ENCODE results near the gene FILIP1L. TPM values are rescaled to one million over a fixed set of nuclear protein-coding genes. Genes with fewer than 3 reads are reported as not detected.

The FILIP1L gene
- total and polyA plus RNA-seq, 2 of the 4 experiments (the other 2 are of a cell fraction) = 11.5 to 19.9 TPM

DNA sequence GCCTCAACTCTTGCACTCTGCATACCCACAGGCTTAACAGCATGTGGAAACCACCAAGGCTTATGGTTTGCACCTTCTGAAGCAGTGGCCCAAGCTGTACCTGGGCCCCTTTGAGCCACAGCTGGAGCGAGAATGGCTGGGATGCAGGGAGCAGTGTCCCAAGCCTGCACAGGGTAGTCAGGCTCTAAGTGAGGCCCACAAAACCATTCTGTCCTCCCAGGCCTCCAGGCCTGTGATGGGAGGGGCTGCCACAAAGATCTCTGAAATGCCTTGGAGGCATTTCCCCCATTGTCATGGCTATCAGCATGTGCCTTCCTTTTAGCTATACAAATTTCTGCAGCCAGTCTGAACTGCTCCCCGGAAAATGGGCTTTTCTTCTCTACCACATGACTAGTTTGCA lies 309.1 kb downstream of the FILIP1L start:
- Histone ChIP-seq H3K4me2 (ENCODE audit: low read depth, low read length) (no peak overlapping the region), H3K18ac (ENCODE audit: low read depth, low read length) (no peak overlapping the region), H2AK5ac (ENCODE audit: low read depth, low read length) (no peak overlapping the region), H3K79me1 (ENCODE audit: low read depth in 1 of 2, low read length in 2 of 2) (no peaks in the 10 kb centered on the region), H4K5ac (ENCODE audit: low read depth, low read length) (no peak overlapping the region), H2BK20ac (ENCODE audit: low read depth, low read length) (no peak overlapping the region), H3K4me1 (ENCODE audit: control insufficient read depth, insufficient read depth, low read length) (no peaks in the 10 kb centered on the region), H3K23ac (ENCODE audit: low read depth, low read length) (no peak overlapping the region), H3K4ac (ENCODE audit: low read depth, low read length) (no peak overlapping the region), H2BK120ac (ENCODE audit: low read depth, low read length) (no peak overlapping the region), H3K27ac (ENCODE audit: insufficient read depth, low read length) (no peak overlapping the region), H3K4me3 (ENCODE audit: insufficient read depth, low read depth, low read length) (no peak overlapping the region), H3K27me3 (ENCODE audit: control insufficient read depth, insufficient read depth, low read length) (no peaks in the 10 kb centered on the region), H3K36me3 (ENCODE audit: control insufficient read depth, insufficient read depth, low read length) (no peaks in the 10 kb centered on the region), H4K91ac (ENCODE audit: insufficient read depth, low read depth, low read length) (no peak overlapping the region), H2AK9ac (replicated peaks; ENCODE audit: low read depth, low read length, poor library complexity) (no peak overlapping the region), H4K8ac (ENCODE audit: low read depth in 2 of 2, low read length in 2 of 2) (no peak overlapping the region), H3K56ac (ENCODE audit: extremely low read depth, insufficient read depth, low read length) (no peak overlapping the region), H2BK5ac (ENCODE audit: low read depth, low read length, poor library complexity, severe bottlenecking) (no peak overlapping the region), H2AFZ (replicated peaks; ENCODE audit: low read length, poor library complexity) (no peak overlapping the region), H3K9me3 (ENCODE audit: control insufficient read depth, insufficient read depth, low read length) (peaks cover 8% of the 10 kb centered on the region), H3K14ac (replicated peaks; ENCODE audit: low read depth, low read length) (no peak overlapping the region), H2BK15ac (ENCODE audit: low read depth, low read length) (no peak overlapping the region), H3K9ac (ENCODE audit: low read depth, low read length) (no peak overlapping the region), H3K9me1 (ENCODE audit: insufficient read depth, low read length) (no peaks in the 10 kb centered on the region), H4K20me1 (ENCODE audit: insufficient read depth, low read length) (no peaks in the 10 kb centered on the region)
- intact Hi-C loops (cut with micrococcal nuclease) = loop anchor here (5.0 kb wide), 1 partner anchor 783 kb away; no protein-coding TSS in a partner anchor
- CTCF ChIA-PET = no interaction called here
- POLR2A ChIA-PET (ENCODE audit: unreplicated experiment) = no interaction called here
- 80% methylated on average over 1 of the region's 2 CpGs; no CpG with 5 or more reads in 1 of the 2 experiments for whole genome bisulfite sequencing, 2 experiments (ENCODE audit: extremely low coverage in 2 of 2, insufficient read length in 1 of 2)
- no peak for ATAC-seq (ENCODE audit: low read depth)
- dilution Hi-C loops (cut with HindIII; ENCODE audit: low sequenced_read_pairs, unreplicated experiment) = no loop called here
- TF ChIP-seq RAD21 (IDR thresholded peaks at IDR 0.05; ENCODE audit: low read length) (no peak), FOS (IDR thresholded peaks at IDR 0.05; ENCODE audit: low read depth, low read length) (no peak), MAZ (IDR thresholded peaks at IDR 0.05; ENCODE audit: borderline replicate concordance, low read depth, low read length) (no peak), SMC3 (IDR thresholded peaks at IDR 0.05; ENCODE audit: low read depth, low read length) (no peak), RFX5 (IDR thresholded peaks at IDR 0.05; ENCODE audit: low read depth, low read length) (no peak)
- TF ChIP-seq, protein P1, sequence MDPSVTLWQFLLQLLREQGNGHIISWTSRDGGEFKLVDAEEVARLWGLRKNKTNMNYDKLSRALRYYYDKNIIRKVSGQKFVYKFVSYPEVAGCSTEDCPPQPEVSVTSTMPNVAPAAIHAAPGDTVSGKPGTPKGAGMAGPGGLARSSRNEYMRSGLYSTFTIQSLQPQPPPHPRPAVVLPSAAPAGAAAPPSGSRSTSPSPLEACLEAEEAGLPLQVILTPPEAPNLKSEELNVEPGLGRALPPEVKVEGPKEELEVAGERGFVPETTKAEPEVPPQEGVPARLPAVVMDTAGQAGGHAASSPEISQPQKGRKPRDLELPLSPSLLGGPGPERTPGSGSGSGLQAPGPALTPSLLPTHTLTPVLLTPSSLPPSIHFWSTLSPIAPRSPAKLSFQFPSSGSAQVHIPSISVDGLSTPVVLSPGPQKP (IDR thresholded peaks at IDR 0.05; ENCODE audit: borderline replicate concordance, low read depth, low read length) = no peak
- TF ChIP-seq, protein P2, sequence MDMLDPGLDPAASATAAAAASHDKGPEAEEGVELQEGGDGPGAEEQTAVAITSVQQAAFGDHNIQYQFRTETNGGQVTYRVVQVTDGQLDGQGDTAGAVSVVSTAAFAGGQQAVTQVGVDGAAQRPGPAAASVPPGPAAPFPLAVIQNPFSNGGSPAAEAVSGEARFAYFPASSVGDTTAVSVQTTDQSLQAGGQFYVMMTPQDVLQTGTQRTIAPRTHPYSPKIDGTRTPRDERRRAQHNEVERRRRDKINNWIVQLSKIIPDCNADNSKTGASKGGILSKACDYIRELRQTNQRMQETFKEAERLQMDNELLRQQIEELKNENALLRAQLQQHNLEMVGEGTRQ (IDR thresholded peaks at IDR 0.05; ENCODE audit: low read depth, low read length) = no peak
- no peak for DNase-seq
- in situ Hi-C loops (cut with MboI; ENCODE audit: low sequenced_read_pairs) = no loop called here
- no TSS peak for BruUV-seq (replicated peaks)

Measured in IMR-90 (cell line).